CD8-positive, alpha-beta memory T cell (primary cell): ENCODE measurements around the gene CSNK1E. TPM values are rescaled to one million over a fixed set of nuclear protein-coding genes. Genes with fewer than 3 reads are reported as not detected.
"Not testable (repeated sequence)": the region's sequence is repeated elsewhere in the genome, so short reads cannot be mapped to it uniquely, and the experiment has no call there.

ENCODE experiments used
- CTCF ChIA-PET: fragments of 350-600 bp; sonication (Branson Sonifier 250); formaldehyde crosslinking; loops from one replicate; lab custom pipeline; 2021; ENCODE audit warnings: antibody characterized with exemption; lab: Charles Lee
- POLR2A ChIA-PET: fragments of 350-600 bp; sonication (Branson Sonifier 250); formaldehyde crosslinking; loops from one replicate; lab custom pipeline; 2021; ENCODE audit warnings: antibody characterized with exemption; lab: Charles Lee
- DNase-seq, 5 donors: peaks; one replicate each; pipeline versions ENCODE4 v3.0.0 to v3.0.0-alpha.2; 2020 to 2022; ENCODE audit warnings: mixed read lengths in 1 of 5
- H3K27ac ChIP-seq: one replicate; pipeline ENCODE4 v1.7.0; 2013; ENCODE audit warnings: low read depth, mild to moderate bottlenecking, low read length, moderate library complexity
- H3K27me3 ChIP-seq: 2 replicates; pipeline ENCODE4 v1.7.0; 2013; ENCODE audit warnings: low read length, mild to moderate bottlenecking; ENCODE audit not compliant: insufficient read depth, poor library complexity, severe bottlenecking
- H3K36me3 ChIP-seq: 2 replicates; pipeline ENCODE4 v1.7.0; 2013; ENCODE audit warnings: mild to moderate bottlenecking, low read length, moderate library complexity; ENCODE audit not compliant: insufficient read depth
- H3K4me1 ChIP-seq: 2 replicates; pipeline ENCODE4 v1.7.0; 2013; ENCODE audit warnings: mild to moderate bottlenecking, low read length, moderate library complexity; ENCODE audit not compliant: insufficient read depth
- H3K4me3 ChIP-seq: 2 replicates; pipeline ENCODE4 v1.7.0; 2013; ENCODE audit warnings: mild to moderate bottlenecking, low read length
- H3K9me3 ChIP-seq: 2 replicates; pipeline ENCODE4 v1.7.0; 2013; ENCODE audit warnings: mild to moderate bottlenecking, low read length
- H3K27ac Mint-ChIP-seq, 8 donors: one replicate each; pipeline ENCODE4 v1.8.0; 2020 to 2021; ENCODE audit warnings: mixed read lengths in 8 of 8, mild to moderate bottlenecking in 6 of 8, inconsistent platforms in 3 of 8, moderate library complexity in 3 of 8
- H3K27me3 Mint-ChIP-seq, 2 donors: one replicate each; pipeline ENCODE4 v1.8.0; 2020 to 2021; ENCODE audit warnings: mixed read lengths in 2 of 2, mild to moderate bottlenecking in 1 of 2, moderate library complexity in 1 of 2
- H3K36me3 Mint-ChIP-seq, 3 donors: one replicate each; pipeline ENCODE4 v1.8.0; 2020 to 2021; ENCODE audit warnings: mixed read lengths in 3 of 3, inconsistent platforms in 1 of 3, mild to moderate bottlenecking in 1 of 3
- H3K4me1 Mint-ChIP-seq, 3 donors: one replicate each; pipeline ENCODE4 v1.8.0; 2020 to 2021; ENCODE audit warnings: mixed read lengths in 3 of 3, inconsistent platforms in 1 of 3, mild to moderate bottlenecking in 1 of 3
- H3K4me3 Mint-ChIP-seq, 7 donors: one replicate each; pipeline ENCODE4 v1.8.0; 2020 to 2021; ENCODE audit warnings: mixed read lengths in 7 of 7, mild to moderate bottlenecking in 6 of 7, moderate library complexity in 4 of 7, inconsistent platforms in 2 of 7
- H3K9me3 Mint-ChIP-seq, 5 donors: one replicate each; pipeline ENCODE4 v1.8.0; 2020 to 2022; ENCODE audit warnings: mixed read lengths in 5 of 5, mild to moderate bottlenecking in 3 of 5, moderate library complexity in 2 of 5, inconsistent platforms in 1 of 5
- polyA plus RNA-seq: library from polyadenylated mRNA; unstranded; fragments of 300-500 nt; fragmentation: Illumina TruSeq; gene quantifications from one replicate; pipeline ENCODE4 v1.2.3, GENCODE V29; 2021
- total RNA-seq, 2 experiments: library from RNA; stranded (reverse); gene quantifications; one replicate each; pipeline ENCODE4 v1.2.3, GENCODE V29; 2021

CSNK1E gene
- total RNA-seq (100 to 1,000 TPM; 102 to 105 TPM), polyA plus RNA-seq (14.1 TPM)

GRCh38 chr22:38317122-38317994 is at the start of gene CSNK1E:
CSNK1E (minus strand) TSS chr22:38317433; CDS start chr22:38314157, 3,276 bp downstream.
- H3K36me3 Mint-ChIP-seq = peaks cover 0 to 7% (median 0%) of the 10 kb centered on the region in 3 donors
- H3K27me3 Mint-ChIP-seq = no peaks in the 10 kb centered on the region
- H3K4me1 Mint-ChIP-seq = peaks cover 36 to 50% (median 42%) of the 10 kb centered on the region in 3 donors
- H3K27ac ChIP-seq = peak within 1 kb of the TSS; percentile 78
- peak within 1 kb of the TSS; percentile 93 to 100 (median 97) for H3K27ac Mint-ChIP-seq
- peaks cover 46% of the 10 kb centered on the region for H3K4me1 ChIP-seq
- H3K27me3 ChIP-seq = no peaks in the 10 kb centered on the region
- ChIA-PET POLR2A (interaction anchor here (0.5 to 0.9 kb wide), 3 partner anchors 44 to 1655 kb away, joined by 3 to 5 read pairs (median 4); partner anchors contain the start of gene TMEM184B), CTCF (interaction anchor here (0.9 to 1.3 kb wide), 2 partner anchors 11 to 20 kb away, joined by 3 to 4 read pairs; no protein-coding TSS in a partner anchor)
- H3K36me3 ChIP-seq = no peaks in the 10 kb centered on the region
- no peaks in the 10 kb centered on the region for H3K9me3 ChIP-seq
- no peaks in the 10 kb centered on the region for H3K9me3 Mint-ChIP-seq
- H3K4me3 ChIP-seq = peak within 1 kb of the TSS; percentile 60
- peak within 1 kb of the TSS; percentile 86 to 95 (median 90) for H3K4me3 Mint-ChIP-seq
- DNase-seq = peak; percentile 67 to 81 (median 70)

- not testable (repeated sequence) for H3K4me3 Mint-ChIP-seq
Observed at GRCh38 chr22:38365829-38366228, 48.6 kb upstream of the CSNK1E start.

GRCh38 chr22:38365174-38365573 is 47.9 kb upstream of the CSNK1E start:
- H3K27me3 ChIP-seq, CTCF ChIA-PET, POLR2A ChIA-PET, H3K27ac Mint-ChIP-seq, H3K36me3 ChIP-seq, H3K4me1 Mint-ChIP-seq, H3K4me3 ChIP-seq, H3K36me3 Mint-ChIP-seq, H3K4me3 Mint-ChIP-seq, H3K9me3 Mint-ChIP-seq, H3K9me3 ChIP-seq, H3K27me3 Mint-ChIP-seq, H3K27ac ChIP-seq, H3K4me1 ChIP-seq, DNase-seq: not testable (repeated sequence)

More at GRCh38 chr22:38365829-38366228, 48.6 kb upstream of the CSNK1E start:
- H3K4me1 Mint-ChIP-seq, H3K36me3 ChIP-seq, H3K27me3 Mint-ChIP-seq, H3K27me3 ChIP-seq, CTCF ChIA-PET, H3K27ac Mint-ChIP-seq, H3K9me3 Mint-ChIP-seq, H3K27ac ChIP-seq, H3K36me3 Mint-ChIP-seq, H3K4me3 ChIP-seq, H3K4me1 ChIP-seq, POLR2A ChIA-PET, H3K9me3 ChIP-seq, DNase-seq: not testable (repeated sequence)

GRCh38 chr22:38360560-38360959 is 43.3 kb upstream of the CSNK1E start:
- H3K27ac ChIP-seq, H3K4me3 Mint-ChIP-seq, H3K27me3 Mint-ChIP-seq, H3K27me3 ChIP-seq, POLR2A ChIA-PET, DNase-seq, H3K4me1 ChIP-seq, H3K4me1 Mint-ChIP-seq, H3K9me3 Mint-ChIP-seq, CTCF ChIA-PET, H3K9me3 ChIP-seq, H3K27ac Mint-ChIP-seq, H3K36me3 ChIP-seq, H3K36me3 Mint-ChIP-seq, H3K4me3 ChIP-seq: not testable (repeated sequence)

GRCh38 chr22:38359817-38360216 is 42.6 kb upstream of the CSNK1E start:
- POLR2A ChIA-PET, H3K36me3 Mint-ChIP-seq, H3K4me1 Mint-ChIP-seq, H3K27ac ChIP-seq, H3K36me3 ChIP-seq, H3K27ac Mint-ChIP-seq, CTCF ChIA-PET, H3K27me3 ChIP-seq, H3K4me3 Mint-ChIP-seq, H3K27me3 Mint-ChIP-seq, H3K4me3 ChIP-seq, H3K9me3 Mint-ChIP-seq, DNase-seq, H3K4me1 ChIP-seq, H3K9me3 ChIP-seq: not testable (repeated sequence)

- H3K36me3 Mint-ChIP-seq, DNase-seq, H3K9me3 ChIP-seq, H3K4me3 Mint-ChIP-seq, H3K27ac Mint-ChIP-seq, POLR2A ChIA-PET, H3K4me1 Mint-ChIP-seq, H3K9me3 Mint-ChIP-seq, H3K27me3 Mint-ChIP-seq, H3K4me1 ChIP-seq, H3K27ac ChIP-seq, H3K27me3 ChIP-seq, H3K36me3 ChIP-seq, H3K4me3 ChIP-seq, CTCF ChIA-PET: not testable (repeated sequence)
Observed at GRCh38 chr22:38357971-38358370, 40.7 kb upstream of the CSNK1E start.

- H3K4me1 ChIP-seq = no peaks in the 10 kb centered on the region
- CTCF ChIA-PET = interaction anchor here (1.1 to 2.5 kb wide), 3 partner anchors 27 to 303 kb away, joined by 3 to 9 read pairs (median 3); no protein-coding TSS in a partner anchor
- no peak overlapping the region for H3K4me3 ChIP-seq
- DNase-seq = no peak
- Mint-ChIP-seq H3K36me3 (no peaks in the 10 kb centered on the region), H3K27ac (no peak overlapping the region), H3K4me3 (no peak overlapping the region), H3K9me3 (no peaks in the 10 kb centered on the region), H3K27me3 (peaks cover 0 to 2% of the 10 kb centered on the region in 2 donors), H3K4me1 (no peaks in the 10 kb centered on the region)
- H3K27me3 ChIP-seq = no peaks in the 10 kb centered on the region
- no peaks in the 10 kb centered on the region for H3K36me3 ChIP-seq
- H3K9me3 ChIP-seq = no peaks in the 10 kb centered on the region
- H3K27ac ChIP-seq = no peak overlapping the region
- POLR2A ChIA-PET = no interaction called here
Observed at GRCh38 chr22:38355275-38355674, 38.0 kb upstream of the CSNK1E start.

- peaks cover 0 to 2% of the 10 kb centered on the region in 2 donors for H3K27me3 Mint-ChIP-seq
- no peaks in the 10 kb centered on the region for H3K9me3 ChIP-seq
- H3K36me3 ChIP-seq = no peaks in the 10 kb centered on the region
- H3K27ac Mint-ChIP-seq = peak overlapping the region in 1 of 8 donors; percentile 57
- no peak for DNase-seq
- no peaks in the 10 kb centered on the region for H3K27me3 ChIP-seq
- no peak overlapping the region for H3K4me3 ChIP-seq
- POLR2A ChIA-PET = interaction anchor here (0.7 kb wide), 1 partner anchor 301 kb away, joined by 3 read pairs; no protein-coding TSS in a partner anchor
- H3K36me3 Mint-ChIP-seq = no peaks in the 10 kb centered on the region
- no peak overlapping the region for H3K4me3 Mint-ChIP-seq
- H3K27ac ChIP-seq = no peak overlapping the region
- H3K9me3 Mint-ChIP-seq = no peaks in the 10 kb centered on the region
- H3K4me1 ChIP-seq = no peaks in the 10 kb centered on the region
- H3K4me1 Mint-ChIP-seq = no peaks in the 10 kb centered on the region
- CTCF ChIA-PET = no interaction called here
Observed at GRCh38 chr22:38353701-38354100, 36.5 kb upstream of the CSNK1E start.
